ENCODE data around the gene STPG3. TPM values are rescaled to one million over a fixed set of nuclear protein-coding genes. Genes with fewer than 3 reads are reported as not detected.

The STPG3 gene
- total and polyA plus RNA-seq, 2 experiments from 2014 or later, result not detected

- no peaks in the 10 kb centered on the region for H3K79me2 ChIP-seq (replicated peaks; ENCODE audit: insufficient read depth)
- H3K9me2 ChIP-seq (ENCODE audit: insufficient read depth), result no peaks in the 10 kb centered on the region
- H2AFZ ChIP-seq, result no peak overlapping the region
- H3K27ac Mint-ChIP-seq, result no peak overlapping the region
- no peak overlapping the region for H3K4me3 ChIP-seq
- TF ChIP-seq JUNB (IDR thresholded peaks at IDR 0.05; ENCODE audit: unreplicated experiment) (no peak), POLR2AphosphoS5 (IDR thresholded peaks at IDR 0.05; ENCODE audit: low read depth) (no peak), EZH2 (IDR thresholded peaks at IDR 0.05; ENCODE audit: low read depth, unreplicated experiment) (no peak), ZNF331 (CRISPR knock-in tag; IDR thresholded peaks at IDR 0.05; ENCODE audit: low read depth) (no peak), EZH2phosphoT487 (IDR thresholded peaks at IDR 0.05; ENCODE audit: unreplicated experiment) (no peak), STAT1 (IDR thresholded peaks at IDR 0.05; ENCODE audit: unreplicated experiment) (no peak), ZNF462 (CRISPR knock-in tag; IDR thresholded peaks at IDR 0.05) (no peak), CREB1 (CRISPR knock-in tag; IDR thresholded peaks at IDR 0.05; ENCODE audit: low read depth) (no peak), CTCF (conservative IDR thresholded peaks at IDR 0.05; ENCODE audit: low read depth in 2 of 2) (no peak)
- TF ChIP-seq, protein P1, sequence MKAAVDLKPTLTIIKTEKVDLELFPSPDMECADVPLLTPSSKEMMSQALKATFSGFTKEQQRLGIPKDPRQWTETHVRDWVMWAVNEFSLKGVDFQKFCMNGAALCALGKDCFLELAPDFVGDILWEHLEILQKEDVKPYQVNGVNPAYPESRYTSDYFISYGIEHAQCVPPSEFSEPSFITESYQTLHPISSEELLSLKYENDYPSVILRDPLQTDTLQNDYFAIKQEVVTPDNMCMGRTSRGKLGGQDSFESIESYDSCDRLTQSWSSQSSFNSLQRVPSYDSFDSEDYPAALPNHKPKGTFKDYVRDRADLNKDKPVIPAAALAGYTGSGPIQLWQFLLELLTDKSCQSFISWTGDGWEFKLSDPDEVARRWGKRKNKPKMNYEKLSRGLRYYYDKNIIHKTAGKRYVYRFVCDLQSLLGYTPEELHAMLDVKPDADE (IDR thresholded peaks at IDR 0.05), result no peak
- TF ChIP-seq, protein P2, sequence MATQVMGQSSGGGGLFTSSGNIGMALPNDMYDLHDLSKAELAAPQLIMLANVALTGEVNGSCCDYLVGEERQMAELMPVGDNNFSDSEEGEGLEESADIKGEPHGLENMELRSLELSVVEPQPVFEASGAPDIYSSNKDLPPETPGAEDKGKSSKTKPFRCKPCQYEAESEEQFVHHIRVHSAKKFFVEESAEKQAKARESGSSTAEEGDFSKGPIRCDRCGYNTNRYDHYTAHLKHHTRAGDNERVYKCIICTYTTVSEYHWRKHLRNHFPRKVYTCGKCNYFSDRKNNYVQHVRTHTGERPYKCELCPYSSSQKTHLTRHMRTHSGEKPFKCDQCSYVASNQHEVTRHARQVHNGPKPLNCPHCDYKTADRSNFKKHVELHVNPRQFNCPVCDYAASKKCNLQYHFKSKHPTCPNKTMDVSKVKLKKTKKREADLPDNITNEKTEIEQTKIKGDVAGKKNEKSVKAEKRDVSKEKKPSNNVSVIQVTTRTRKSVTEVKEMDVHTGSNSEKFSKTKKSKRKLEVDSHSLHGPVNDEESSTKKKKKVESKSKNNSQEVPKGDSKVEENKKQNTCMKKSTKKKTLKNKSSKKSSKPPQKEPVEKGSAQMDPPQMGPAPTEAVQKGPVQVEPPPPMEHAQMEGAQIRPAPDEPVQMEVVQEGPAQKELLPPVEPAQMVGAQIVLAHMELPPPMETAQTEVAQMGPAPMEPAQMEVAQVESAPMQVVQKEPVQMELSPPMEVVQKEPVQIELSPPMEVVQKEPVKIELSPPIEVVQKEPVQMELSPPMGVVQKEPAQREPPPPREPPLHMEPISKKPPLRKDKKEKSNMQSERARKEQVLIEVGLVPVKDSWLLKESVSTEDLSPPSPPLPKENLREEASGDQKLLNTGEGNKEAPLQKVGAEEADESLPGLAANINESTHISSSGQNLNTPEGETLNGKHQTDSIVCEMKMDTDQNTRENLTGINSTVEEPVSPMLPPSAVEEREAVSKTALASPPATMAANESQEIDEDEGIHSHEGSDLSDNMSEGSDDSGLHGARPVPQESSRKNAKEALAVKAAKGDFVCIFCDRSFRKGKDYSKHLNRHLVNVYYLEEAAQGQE (IDR thresholded peaks at IDR 0.05; ENCODE audit: unreplicated experiment), result no peak
- H3K27me3 ChIP-seq (ENCODE audit: insufficient read depth), result peaks cover 29% of the 10 kb centered on the region
- H3K4me1 ChIP-seq (ENCODE audit: insufficient read depth), result peaks cover 18% of the 10 kb centered on the region
- H3K4me2 ChIP-seq, result no peak overlapping the region
- peaks cover 19% of the 10 kb centered on the region for H3F3A ChIP-seq (replicated peaks; ENCODE audit: low read depth)
- no peak overlapping the region; the same call in 2 of the 3 replicates for H3K4me3 Mint-ChIP-seq
- H3K9me3 Mint-ChIP-seq, result peaks cover 9% of the 10 kb centered on the region
- DNase-seq (ENCODE audit: low spot score) (no peak), ATAC-seq (no peak)
- no peaks in the 10 kb centered on the region; the same call in 2 of the 3 replicates for H3K36me3 Mint-ChIP-seq (ENCODE audit: low read depth)
- no peak overlapping the region for H3K27ac ChIP-seq (ENCODE audit: low read depth)
- H3K4me1 Mint-ChIP-seq, result peaks cover 25% of the 10 kb centered on the region
- peaks cover 22% of the 10 kb centered on the region for H3K27me3 Mint-ChIP-seq (ENCODE audit: insufficient read depth, low read depth, poor library complexity)
- peaks cover 4% of the 10 kb centered on the region for H4K20me1 ChIP-seq (replicated peaks; ENCODE audit: insufficient read depth)
- H3K36me3 ChIP-seq (ENCODE audit: insufficient read depth), result no peaks in the 10 kb centered on the region
Measured at GRCh38 chr9:137293482-137294090, 42.5 kb downstream of the STPG3 start.

All from GM23338 (cell line).